ENCODE results near the gene NEK1. TPM values are rescaled to one million over a fixed set of nuclear protein-coding genes. Genes with fewer than 3 reads are reported as not detected.
A peak's percentile ranks its signal among the peaks of the same experiment; 100 is the strongest.
"Not testable (repeated sequence)": the region's sequence is repeated elsewhere in the genome, so short reads cannot be mapped to it uniquely, and the experiment has no call there.

The NEK1 gene
- polyA plus RNA-seq, 12 donors, result 9.7 to 16.7 (median 14.5) TPM; not detected in 1

GRCh38 chr4:169494234-169494633 is 118.1 kb downstream of the NEK1 start:
- not testable (repeated sequence) for DNase-seq

- DNase-seq, result no peak
Measured at GRCh38 chr4:169493164-169493524, 119.2 kb downstream of the NEK1 start.

GRCh38 chr4:169492436-169493163 is 119.8 kb downstream of the NEK1 start:
- DNase-seq, result peak; percentile 4

- DNase-seq, result no peak
Measured at GRCh38 chr4:169491211-169491610, 121.2 kb downstream of the NEK1 start.

- no peak for DNase-seq
Measured at GRCh38 chr4:169489306-169489705, 123.1 kb downstream of the NEK1 start.

GRCh38 chr4:169485791-169486742 is 126.3 kb downstream of the NEK1 start:
- peak; percentile 70 for DNase-seq

- DNase-seq, result peak; percentile 3
Measured at GRCh38 chr4:169485086-169485485, 127.3 kb downstream of the NEK1 start.

- peak; percentile 8 for DNase-seq
Measured at GRCh38 chr4:169484485-169484884, 127.9 kb downstream of the NEK1 start.

GRCh38 chr4:169464080-169464479 is 148.3 kb downstream of the NEK1 start:
- no peak for DNase-seq

GRCh38 chr4:169460081-169460480 is 152.3 kb downstream of the NEK1 start:
- no peak for DNase-seq

- DNase-seq, result no peak
Measured at GRCh38 chr4:169458575-169458974, 153.8 kb downstream of the NEK1 start.

GRCh38 chr4:169452644-169453043 is 159.7 kb downstream of the NEK1 start:
- DNase-seq, result not testable (repeated sequence)

GRCh38 chr4:169448935-169449334 is 163.4 kb downstream of the NEK1 start:
- DNase-seq, result not testable (repeated sequence)

GRCh38 chr4:169446824-169447223 is 165.6 kb downstream of the NEK1 start:
- no peak for DNase-seq

- no peak for DNase-seq
Measured at GRCh38 chr4:169443748-169444147, 168.6 kb downstream of the NEK1 start.

GRCh38 chr4:169440446-169440845 is 171.9 kb downstream of the NEK1 start:
- peak; percentile 11 for DNase-seq

- DNase-seq, result peak; percentile 44
Measured at GRCh38 chr4:169439244-169439643, 173.1 kb downstream of the NEK1 start.

- no peak for DNase-seq
Measured at GRCh38 chr4:169438057-169438480, 174.3 kb downstream of the NEK1 start.

- DNase-seq, result no peak
Measured at GRCh38 chr4:169437299-169438047, 174.9 kb downstream of the NEK1 start.

GRCh38 chr4:169436734-169437133 is 175.6 kb downstream of the NEK1 start:
- DNase-seq, result no peak

GRCh38 chr4:169428376-169428775 is 184.0 kb downstream of the NEK1 start:
- DNase-seq, result no peak

- DNase-seq, result not testable (repeated sequence)
Measured at GRCh38 chr4:169427727-169428126, 184.7 kb downstream of the NEK1 start.
